Neuronal stem cell (in vitro differentiated cells): Measurements from ENCODE around the gene SHCBP1.

Experiments used
- DNase-seq: peaks from one replicate; pipeline ENCODE4 v3.0.0-alpha.2; 2013; ENCODE audit warnings: low spot score
- H2AFZ ChIP-seq: one replicate; pipeline ENCODE4 v1.6.1; 2013; ENCODE audit warnings: mild to moderate bottlenecking, low read length, inconsistent platforms
- H2AK5ac ChIP-seq: 2 replicates; pipeline ENCODE4 v1.6.1; 2013; ENCODE audit warnings: low read depth, mild to moderate bottlenecking, inconsistent platforms, low read length, moderate library complexity, mixed read lengths
- H2BK120ac ChIP-seq: 2 replicates; pipeline ENCODE4 v1.6.1; 2013; ENCODE audit warnings: low read depth, mild to moderate bottlenecking, inconsistent platforms, low read length, moderate library complexity, mixed read lengths
- H2BK12ac ChIP-seq: one replicate; pipeline ENCODE4 v1.6.1; 2013; ENCODE audit warnings: low read length, inconsistent platforms
- H2BK15ac ChIP-seq: 2 replicates; pipeline ENCODE4 v1.6.1; 2013; ENCODE audit warnings: mild to moderate bottlenecking, low read length, inconsistent platforms, mixed read lengths
- H2BK5ac ChIP-seq: one replicate; pipeline ENCODE4 v1.6.1; 2013; ENCODE audit warnings: inconsistent platforms, mild to moderate bottlenecking, low read length, moderate library complexity
- H3K14ac ChIP-seq: one replicate; pipeline ENCODE4 v1.6.1; 2013; ENCODE audit warnings: low read length, inconsistent platforms
- H3K18ac ChIP-seq: 2 replicates; pipeline ENCODE4 v1.6.1; 2013; ENCODE audit warnings: low read length, inconsistent platforms
- H3K23ac ChIP-seq: 2 replicates; pipeline ENCODE4 v1.6.1; 2013; ENCODE audit warnings: low read depth, mild to moderate bottlenecking, mixed read lengths, low read length, inconsistent platforms; ENCODE audit not compliant: poor library complexity
- H3K27ac ChIP-seq: replicated peaks from 3 replicates; pipeline ENCODE4 v1.5.1; 2013; ENCODE audit warnings: low read length, inconsistent platforms
- H3K27me3 ChIP-seq, 3 experiments: 2 replicates each; pipeline ENCODE4 v1.6.1; 2013; ENCODE audit warnings: low read length in 3 of 3, mild to moderate bottlenecking in 2 of 3, inconsistent platforms in 1 of 3, low read depth in 1 of 3, mixed read lengths in 1 of 3, moderate library complexity in 1 of 3; ENCODE audit not compliant: control insufficient read depth in 3 of 3, insufficient read depth in 3 of 3
- H3K36me3 ChIP-seq, 2 donors: replicated peaks in 1 of 2; 2 replicates each; pipeline ENCODE4 v1.6.1; 2013; ENCODE audit warnings: low read length in 2 of 2; ENCODE audit not compliant: control insufficient read depth in 2 of 2, insufficient read depth in 2 of 2
- H3K4ac ChIP-seq: 2 replicates; pipeline ENCODE4 v1.6.1; 2013; ENCODE audit warnings: inconsistent platforms, mild to moderate bottlenecking, low read length, moderate library complexity
- H3K4me1 ChIP-seq, 2 donors: 1 replicate in 1 of 2; 2 replicates in 1 of 2; pipeline ENCODE4 v1.6.1; 2013; ENCODE audit warnings: low read length in 2 of 2, low read depth in 1 of 2; ENCODE audit not compliant: control insufficient read depth in 2 of 2, insufficient read depth in 1 of 2
- H3K4me2 ChIP-seq: one replicate; pipeline ENCODE4 v1.6.1; 2013; ENCODE audit warnings: mild to moderate bottlenecking, low read length, inconsistent platforms; ENCODE audit not compliant: insufficient read depth, poor library complexity, severe bottlenecking
- H3K4me3 ChIP-seq, 2 donors: 2 replicates each; pipeline ENCODE4 v1.5.1; 2013; ENCODE audit warnings: low read length in 2 of 2, mild to moderate bottlenecking in 2 of 2, inconsistent platforms in 1 of 2, moderate library complexity in 1 of 2
- H3K79me1 ChIP-seq: one replicate; pipeline ENCODE4 v1.6.1; 2013; ENCODE audit warnings: low read depth, mild to moderate bottlenecking, inconsistent platforms, low read length, moderate library complexity
- H3K9ac ChIP-seq: one replicate; pipeline ENCODE4 v1.6.1; 2013; ENCODE audit warnings: mild to moderate bottlenecking, low read depth, low read length, inconsistent platforms; ENCODE audit not compliant: poor library complexity
- H3K9me3 ChIP-seq, 2 donors: replicated peaks in 1 of 2; 2 replicates each; pipeline versions ENCODE3 to v1.6.1; 2013; ENCODE audit warnings: low read length in 2 of 2, mild to moderate bottlenecking in 2 of 2, inconsistent platforms in 1 of 2, low read depth in 1 of 2, mixed read lengths in 1 of 2, moderate library complexity in 1 of 2; ENCODE audit not compliant: control insufficient read depth in 2 of 2, insufficient read depth in 1 of 2
- H4K8ac ChIP-seq: one replicate; pipeline ENCODE4 v1.6.1; 2013; ENCODE audit warnings: low read depth, mild to moderate bottlenecking, inconsistent platforms, low read length, moderate library complexity
- H4K91ac ChIP-seq: one replicate; pipeline ENCODE4 v1.6.1; 2013; ENCODE audit warnings: low read length, low read depth, mild to moderate bottlenecking, inconsistent platforms; ENCODE audit not compliant: poor library complexity
- WGBS, 2 donors: extraction: QIAGEN DNeasy Blood & Tissue Kit; methylation state at CpG; one replicate each; pipeline ENCODE4 v1.1.7; 2013; ENCODE audit warnings: missing lambda C conversion rate in 2 of 2, mixed read lengths in 1 of 2; ENCODE audit not compliant: insufficient read length in 2 of 2, insufficient replicate concordance in 1 of 2; ENCODE audit errors: extremely low coverage in 2 of 2; 5-methylcytosine and 5-hydroxymethylcytosine counted together

Gene SHCBP1

GRCh38 chr16:46613352-46613751, 7.8 kb downstream of the SHCBP1 start:
- DNase-seq: no peak
- H2BK120ac ChIP-seq: no peak overlapping the region
- no peak overlapping the region for H2BK15ac ChIP-seq
- H3K27ac ChIP-seq: no peak overlapping the region
- no peak overlapping the region for H3K4me2 ChIP-seq
- H3K18ac ChIP-seq: no peak overlapping the region
- no peak overlapping the region for H3K4ac ChIP-seq
- no peak overlapping the region for H2AK5ac ChIP-seq
- H2BK12ac ChIP-seq: no peak overlapping the region
- no peak overlapping the region for H3K23ac ChIP-seq
- peaks cover 21 to 93% of the 10 kb centered on the region in 2 donors for H3K36me3 ChIP-seq
- WGBS, 2 donors: no CpG with 5 or more reads among the region's 2 CpGs
- no peak overlapping the region for H3K9ac ChIP-seq
- H3K9me3 ChIP-seq: no peaks in the 10 kb centered on the region
- H3K79me1 ChIP-seq: no peaks in the 10 kb centered on the region
- H4K8ac ChIP-seq: no peak overlapping the region
- H3K4me1 ChIP-seq: no peaks in the 10 kb centered on the region
- no peak overlapping the region for H2BK5ac ChIP-seq
- no peak overlapping the region for H3K14ac ChIP-seq
- no peak overlapping the region for H2AFZ ChIP-seq
- H3K4me3 ChIP-seq: no peak overlapping the region
- no peaks in the 10 kb centered on the region for H3K27me3 ChIP-seq
- H4K91ac ChIP-seq: no peak overlapping the region

- H3K36me3 ChIP-seq: peaks cover 20 to 93% of the 10 kb centered on the region in 2 donors
- no peaks in the 10 kb centered on the region for H3K9me3 ChIP-seq
- no CpG with 5 or more reads among the region's 3 CpGs for WGBS, 2 donors
- H3K14ac ChIP-seq: no peak overlapping the region
- no peak overlapping the region for H4K91ac ChIP-seq
- H2AK5ac ChIP-seq: no peak overlapping the region
- no peaks in the 10 kb centered on the region for H3K79me1 ChIP-seq
- no peaks in the 10 kb centered on the region for H3K27me3 ChIP-seq
- H2BK12ac ChIP-seq: no peak overlapping the region
- no peaks in the 10 kb centered on the region for H3K4me1 ChIP-seq
- H2BK120ac ChIP-seq: no peak overlapping the region
- no peak overlapping the region for H3K4me2 ChIP-seq
- no peak for DNase-seq
- no peak overlapping the region for H3K18ac ChIP-seq
- H2AFZ ChIP-seq: no peak overlapping the region
- H3K4me3 ChIP-seq: no peak overlapping the region
- H3K9ac ChIP-seq: no peak overlapping the region
- no peak overlapping the region for H2BK15ac ChIP-seq
- H2BK5ac ChIP-seq: no peak overlapping the region
- no peak overlapping the region for H3K23ac ChIP-seq
- H4K8ac ChIP-seq: no peak overlapping the region
- no peak overlapping the region for H3K27ac ChIP-seq
- no peak overlapping the region for H3K4ac ChIP-seq
These were observed 9.1 kb downstream of the SHCBP1 start for GRCh38 chr16:46612121-46612520.

- Histone ChIP-seq H3K4me3 (no peak overlapping the region), H3K79me1 (no peaks in the 10 kb centered on the region), H3K27me3 (no peaks in the 10 kb centered on the region), H4K8ac (no peak overlapping the region), H3K4ac (no peak overlapping the region), H4K91ac (no peak overlapping the region), H2BK12ac (no peak overlapping the region), H2BK15ac (no peak overlapping the region), H3K9ac (no peak overlapping the region), H2AFZ (no peak overlapping the region), H2AK5ac (no peak overlapping the region), H2BK5ac (no peak overlapping the region), H3K27ac (no peak overlapping the region), H3K9me3 (no peaks in the 10 kb centered on the region), H3K14ac (no peak overlapping the region), H3K23ac (no peak overlapping the region), H3K4me1 (no peaks in the 10 kb centered on the region), H3K36me3 (peaks cover 19 to 91% of the 10 kb centered on the region in 2 donors), H3K18ac (no peak overlapping the region), H3K4me2 (no peak overlapping the region), H2BK120ac (no peak overlapping the region)
- no peak for DNase-seq
- no CpG with 5 or more reads among the region's 1 CpG for WGBS, 2 donors
These were observed 13.7 kb downstream of the SHCBP1 start for GRCh38 chr16:46607529-46607928.

GRCh38 chr16:46606231-46606630, 14.9 kb downstream of the SHCBP1 start:
- H4K8ac ChIP-seq: no peak overlapping the region
- no peak overlapping the region for H2AK5ac ChIP-seq
- H3K4me3 ChIP-seq: no peak overlapping the region
- H3K4me2 ChIP-seq: no peak overlapping the region
- peaks cover 19 to 91% of the 10 kb centered on the region in 2 donors for H3K36me3 ChIP-seq
- H2BK5ac ChIP-seq: no peak overlapping the region
- no peak overlapping the region for H2BK120ac ChIP-seq
- no peak overlapping the region for H2AFZ ChIP-seq
- H2BK12ac ChIP-seq: no peak overlapping the region
- DNase-seq: no peak
- WGBS, 2 donors: no CpG with 5 or more reads among the region's 5 CpGs
- no peak overlapping the region for H3K23ac ChIP-seq
- H3K9ac ChIP-seq: no peak overlapping the region
- no peak overlapping the region for H4K91ac ChIP-seq
- H3K27ac ChIP-seq: no peak overlapping the region
- H3K4me1 ChIP-seq: no peaks in the 10 kb centered on the region
- H3K18ac ChIP-seq: no peak overlapping the region
- no peaks in the 10 kb centered on the region for H3K9me3 ChIP-seq
- no peaks in the 10 kb centered on the region for H3K79me1 ChIP-seq
- no peak overlapping the region for H3K4ac ChIP-seq
- H3K27me3 ChIP-seq: no peaks in the 10 kb centered on the region
- no peak overlapping the region for H3K14ac ChIP-seq
- no peak overlapping the region for H2BK15ac ChIP-seq
